Measurements from ENCODE around the gene OVCH1. TPM values are rescaled to one million over a fixed set of nuclear protein-coding genes. Genes with fewer than 3 reads are reported as not detected.
"Not testable (repeated sequence)": the region's sequence is repeated elsewhere in the genome, so short reads cannot be mapped to it uniquely, and the experiment has no call there.

Gene OVCH1
- total RNA-seq, 1 donor = under 0.01 TPM

- TF ChIP-seq CTCF (IDR thresholded peaks at IDR 0.05; ENCODE audit: insufficient read depth, low read depth, low read length) = no peak
- no peak overlapping the region for H3K4me3 ChIP-seq (ENCODE audit: low read depth, low read length)
- no peak for DNase-seq (ENCODE audit: low read depth)
Observed at GRCh38 chr12:29403991-29404390, 93.5 kb downstream of the OVCH1 start.

GRCh38 chr12:29402437-29402836 lies 95.0 kb downstream of the OVCH1 start:
- no peak for TF ChIP-seq CTCF (IDR thresholded peaks at IDR 0.05; ENCODE audit: insufficient read depth, low read depth, low read length)
- H3K4me3 ChIP-seq (ENCODE audit: low read depth, low read length) = no peak overlapping the region
- no peak for DNase-seq (ENCODE audit: low read depth)

GRCh38 chr12:29398495-29398894 lies 99.0 kb downstream of the OVCH1 start:
- no peak overlapping the region for H3K4me3 ChIP-seq (ENCODE audit: low read depth, low read length)
- no peak for DNase-seq (ENCODE audit: low read depth)
- no peak for TF ChIP-seq CTCF (IDR thresholded peaks at IDR 0.05; ENCODE audit: insufficient read depth, low read depth, low read length)

- no peak overlapping the region for H3K4me3 ChIP-seq (ENCODE audit: low read depth, low read length)
- peak; percentile 22 for DNase-seq (ENCODE audit: low read depth)
Observed at GRCh38 chr12:29396774-29397173, 100.7 kb downstream of the OVCH1 start.

GRCh38 chr12:29395356-29395755 lies 102.1 kb downstream of the OVCH1 start:
- no peak for TF ChIP-seq CTCF (IDR thresholded peaks at IDR 0.05; ENCODE audit: insufficient read depth, low read depth, low read length)
- DNase-seq (ENCODE audit: low read depth) = peak; percentile 33
- no peak overlapping the region for H3K4me3 ChIP-seq (ENCODE audit: low read depth, low read length)

More at GRCh38 chr12:29396774-29397173, 100.7 kb downstream of the OVCH1 start:
- TF ChIP-seq CTCF (IDR thresholded peaks at IDR 0.05; ENCODE audit: insufficient read depth, low read depth, low read length) = no peak

- peak; percentile 42 for DNase-seq (ENCODE audit: low read depth)
- H3K4me3 ChIP-seq (ENCODE audit: low read depth, low read length) = not testable (repeated sequence)
Observed at GRCh38 chr12:29390419-29390818, 107.1 kb downstream of the OVCH1 start.

- TF ChIP-seq CTCF (IDR thresholded peaks at IDR 0.05; ENCODE audit: insufficient read depth, low read depth, low read length) = no peak
- H3K4me3 ChIP-seq (ENCODE audit: low read depth, low read length) = no peak overlapping the region
- DNase-seq (ENCODE audit: low read depth) = no peak
Observed at GRCh38 chr12:29389295-29389919, 108.1 kb downstream of the OVCH1 start.

- H3K4me3 ChIP-seq (ENCODE audit: low read depth, low read length); DNase-seq (ENCODE audit: low read depth): not testable (repeated sequence)
Observed at GRCh38 chr12:29386084-29386680, 111.3 kb downstream of the OVCH1 start.

- not testable (repeated sequence) for H3K4me3 ChIP-seq (ENCODE audit: low read depth, low read length)
Observed at GRCh38 chr12:29385194-29385593, 112.3 kb downstream of the OVCH1 start.

More at GRCh38 chr12:29385194-29385593, 112.3 kb downstream of the OVCH1 start:
- DNase-seq (ENCODE audit: low read depth) = not testable (repeated sequence)
